Measurements from ENCODE around the gene FOXK2.
A peak's percentile ranks its signal among the peaks of the same experiment; 100 is the strongest.

Gene FOXK2

GRCh38 chr17:82518826-82519810 is at the start of gene FOXK2:
Gene FOXK2 (plus strand): TSS chr17:82519732. CDS start chr17:82519889, 157 bp downstream.
- TF ChIP-seq CTCF (conservative IDR thresholded peaks at IDR 0.05; ENCODE audit: low read length): no peak
- H3K4me3 ChIP-seq (ENCODE audit: low read length): peak within 1 kb of the TSS; percentile 72
- DNase-seq (ENCODE audit: low read depth): peak; percentile 97

GRCh38 chr17:82470065-82470464 is 49.5 kb upstream of the FOXK2 start:
- no peak for DNase-seq (ENCODE audit: low read depth)
- H3K4me3 ChIP-seq (ENCODE audit: low read length): no peak overlapping the region
- TF ChIP-seq CTCF (conservative IDR thresholded peaks at IDR 0.05; ENCODE audit: low read length): no peak

- DNase-seq (ENCODE audit: low read depth): no peak
- H3K4me3 ChIP-seq (ENCODE audit: low read length): no peak overlapping the region
- TF ChIP-seq CTCF (conservative IDR thresholded peaks at IDR 0.05; ENCODE audit: low read length): no peak
Observed at GRCh38 chr17:82474223-82475010, 45.1 kb upstream of the FOXK2 start.

- TF ChIP-seq CTCF (conservative IDR thresholded peaks at IDR 0.05; ENCODE audit: low read length): no peak
- no peak for DNase-seq (ENCODE audit: low read depth)
- no peak overlapping the region for H3K4me3 ChIP-seq (ENCODE audit: low read length)
Observed at GRCh38 chr17:82475458-82475857, 44.1 kb upstream of the FOXK2 start.

- no peak for TF ChIP-seq CTCF (conservative IDR thresholded peaks at IDR 0.05; ENCODE audit: low read length)
- DNase-seq (ENCODE audit: low read depth): no peak
- H3K4me3 ChIP-seq (ENCODE audit: low read length): no peak overlapping the region
Observed at GRCh38 chr17:82477934-82478333, 41.6 kb upstream of the FOXK2 start.

- DNase-seq (ENCODE audit: low read depth): no peak
- TF ChIP-seq CTCF (conservative IDR thresholded peaks at IDR 0.05; ENCODE audit: low read length): no peak
- H3K4me3 ChIP-seq (ENCODE audit: low read length): no peak overlapping the region
Observed at GRCh38 chr17:82479602-82480001, 39.9 kb upstream of the FOXK2 start.

Data from AG10803 (cell line).